Measurements from ENCODE around the gene IPCEF1.
"Not testable (repeated sequence)": the region's sequence is repeated elsewhere in the genome, so short reads cannot be mapped to it uniquely, and the experiment has no call there.

The IPCEF1 gene

GRCh38 chr6:154242617-154243357, 113.8 kb downstream of the IPCEF1 start:
- no peak overlapping the region for H3K4me3 ChIP-seq (ENCODE audit: low read depth, low read length)
- in situ Hi-C loops (cut with HindIII; ENCODE audit: low sequenced_read_pairs), result no loop called here
- no peak for DNase-seq (ENCODE audit: low read depth, low spot score)
- TF ChIP-seq, protein P1, sequence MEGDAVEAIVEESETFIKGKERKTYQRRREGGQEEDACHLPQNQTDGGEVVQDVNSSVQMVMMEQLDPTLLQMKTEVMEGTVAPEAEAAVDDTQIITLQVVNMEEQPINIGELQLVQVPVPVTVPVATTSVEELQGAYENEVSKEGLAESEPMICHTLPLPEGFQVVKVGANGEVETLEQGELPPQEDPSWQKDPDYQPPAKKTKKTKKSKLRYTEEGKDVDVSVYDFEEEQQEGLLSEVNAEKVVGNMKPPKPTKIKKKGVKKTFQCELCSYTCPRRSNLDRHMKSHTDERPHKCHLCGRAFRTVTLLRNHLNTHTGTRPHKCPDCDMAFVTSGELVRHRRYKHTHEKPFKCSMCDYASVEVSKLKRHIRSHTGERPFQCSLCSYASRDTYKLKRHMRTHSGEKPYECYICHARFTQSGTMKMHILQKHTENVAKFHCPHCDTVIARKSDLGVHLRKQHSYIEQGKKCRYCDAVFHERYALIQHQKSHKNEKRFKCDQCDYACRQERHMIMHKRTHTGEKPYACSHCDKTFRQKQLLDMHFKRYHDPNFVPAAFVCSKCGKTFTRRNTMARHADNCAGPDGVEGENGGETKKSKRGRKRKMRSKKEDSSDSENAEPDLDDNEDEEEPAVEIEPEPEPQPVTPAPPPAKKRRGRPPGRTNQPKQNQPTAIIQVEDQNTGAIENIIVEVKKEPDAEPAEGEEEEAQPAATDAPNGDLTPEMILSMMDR (IDR thresholded peaks at IDR 0.05; ENCODE audit: low read depth, low read length), result no peak

GRCh38 chr6:154241581-154241980, 115.0 kb downstream of the IPCEF1 start:
- no peak for DNase-seq (ENCODE audit: low read depth, low spot score)
- in situ Hi-C loops (cut with HindIII; ENCODE audit: low sequenced_read_pairs), result no loop called here
- TF ChIP-seq, protein P1 (IDR thresholded peaks at IDR 0.05; ENCODE audit: low read depth, low read length), result no peak
- no peak overlapping the region for H3K4me3 ChIP-seq (ENCODE audit: low read depth, low read length)

DNA sequence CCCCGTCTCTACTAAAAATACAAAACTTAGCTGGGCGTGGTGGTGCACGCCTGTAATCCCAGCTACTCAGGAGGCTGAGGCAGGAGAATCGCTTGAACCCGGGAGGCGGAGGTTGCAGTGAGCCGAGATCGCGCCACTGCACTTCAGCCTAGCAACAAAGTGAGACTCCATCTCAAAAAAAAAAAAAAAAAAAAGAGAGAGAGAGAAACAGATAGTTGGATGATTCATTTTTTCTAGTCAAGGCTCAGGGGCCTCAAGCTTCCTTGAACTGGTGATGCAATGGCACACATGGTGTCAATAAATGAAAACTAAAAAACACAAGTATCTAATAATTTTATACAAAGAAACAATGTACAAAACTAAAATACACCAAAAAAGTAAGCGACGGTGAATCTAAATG, 115.5 kb downstream of the IPCEF1 start:
- in situ Hi-C loops (cut with HindIII; ENCODE audit: low sequenced_read_pairs); H3K4me3 ChIP-seq (ENCODE audit: low read depth, low read length); DNase-seq (ENCODE audit: low read depth, low spot score): not testable (repeated sequence)

DNA sequence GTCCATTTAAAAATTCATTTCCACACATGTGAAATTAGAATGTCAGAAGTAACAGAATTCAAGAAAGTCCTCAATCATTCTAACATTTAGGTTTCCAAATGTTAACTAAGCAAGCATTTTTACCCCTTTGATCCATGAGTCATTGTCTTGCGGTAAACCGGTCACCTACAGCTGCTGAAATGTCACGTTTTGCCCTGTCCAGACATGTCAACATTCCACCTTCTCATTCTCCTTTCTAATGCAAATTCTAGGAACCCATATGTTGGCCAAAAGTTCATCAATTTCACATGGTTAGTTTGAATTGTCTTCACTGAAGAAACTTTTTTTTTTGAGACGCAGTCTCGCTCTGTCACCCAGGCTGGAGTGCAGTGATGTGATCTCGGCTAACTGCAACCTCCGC, 117.2 kb downstream of the IPCEF1 start:
- H3K4me3 ChIP-seq (ENCODE audit: low read depth, low read length), result no peak overlapping the region
- TF ChIP-seq, protein P1 (IDR thresholded peaks at IDR 0.05; ENCODE audit: low read depth, low read length), result no peak
- no peak for DNase-seq (ENCODE audit: low read depth, low spot score)
- in situ Hi-C loops (cut with HindIII; ENCODE audit: low sequenced_read_pairs), result no loop called here

DNA sequence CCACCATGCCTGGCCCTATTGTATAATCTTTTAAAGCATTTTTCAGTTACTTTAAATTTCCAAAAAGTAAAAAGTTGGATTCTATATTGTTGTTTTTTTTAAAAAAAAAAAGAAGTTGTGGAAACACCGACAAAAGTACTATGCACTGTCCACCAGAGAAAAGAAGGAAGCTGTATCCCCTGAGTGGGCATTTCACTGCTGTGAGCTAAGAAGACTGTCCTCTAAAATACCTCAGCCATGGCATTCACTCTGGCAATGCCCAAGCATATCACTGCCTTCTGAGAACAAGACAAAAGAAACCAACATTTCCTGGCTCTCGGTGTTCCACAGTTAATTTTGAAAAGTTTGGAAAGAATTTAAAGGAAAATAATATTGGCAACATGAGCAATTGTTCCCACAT, 117.8 kb downstream of the IPCEF1 start:
- in situ Hi-C loops (cut with HindIII; ENCODE audit: low sequenced_read_pairs), result no loop called here
- H3K4me3 ChIP-seq (ENCODE audit: low read depth, low read length), result no peak overlapping the region
- no peak for DNase-seq (ENCODE audit: low read depth, low spot score)
- TF ChIP-seq, protein P1 (IDR thresholded peaks at IDR 0.05; ENCODE audit: low read depth, low read length), result no peak

GRCh38 chr6:154236646-154237301, 119.8 kb downstream of the IPCEF1 start:
- in situ Hi-C loops (cut with HindIII; ENCODE audit: low sequenced_read_pairs), result no loop called here

More at GRCh38 chr6:154236646-154237301, 119.8 kb downstream of the IPCEF1 start:
- TF ChIP-seq, protein P1 (IDR thresholded peaks at IDR 0.05; ENCODE audit: low read depth, low read length), result no peak
- no peak for DNase-seq (ENCODE audit: low read depth, low spot score)
- H3K4me3 ChIP-seq (ENCODE audit: low read depth, low read length), result no peak overlapping the region
